Breast epithelium (tissue), 4 donors: ENCODE measurements around the gene YKT6. TPM values are rescaled to one million over a fixed set of nuclear protein-coding genes. Genes with fewer than 3 reads are reported as not detected.

Experiments used
- DNase-seq, 2 donors: peaks; one replicate each; pipeline ENCODE4 v3.0.0-alpha.2; 2019; ENCODE audit warnings: low spot score in 2 of 2
- H3K27ac ChIP-seq, 2 donors: fragments of 200-600 bp; sonication (generic) in 1 of 2; one replicate each; pipeline ENCODE4 v1.5.1; 2016 to 2019; ENCODE audit warnings: mild to moderate bottlenecking in 1 of 2
- H3K27me3 ChIP-seq, 2 donors: fragments of 200-600 bp; sonication (generic) in 1 of 2; one replicate each; pipeline versions ENCODE4 v1.5.1 to v1.6.0; 2017 to 2019; ENCODE audit warnings: control low read depth in 1 of 2, mild to moderate bottlenecking in 1 of 2
- H3K36me3 ChIP-seq: fragments of 200-600 bp; one replicate; pipeline ENCODE4 v1.5.1; 2019
- H3K4me1 ChIP-seq, 2 donors: fragments of 200-600 bp; sonication (generic); one replicate each; pipeline ENCODE4 v1.5.1; 2016 to 2019; ENCODE audit warnings: control low read depth in 1 of 2
- H3K4me3 ChIP-seq, 3 donors: fragments of 200-600 bp; sonication (generic); 1 replicate in 2 of 3; 2 replicates in 1 of 3; pipeline ENCODE4 v1.5.1; 2016 to 2019; ENCODE audit warnings: mild to moderate bottlenecking in 3 of 3, moderate library complexity in 2 of 3
- H3K9me3 ChIP-seq, 2 donors: fragments of 200-600 bp; sonication (generic) in 1 of 2; one replicate each; pipeline ENCODE4 v1.5.1; 2016 to 2019; ENCODE audit warnings: control low read depth in 1 of 2
- POLR2A ChIP-seq: fragments of 450-650 bp; IDR thresholded peaks from one replicate; pipeline ENCODE4 v1.6.1; 2016; ENCODE audit warnings: antibody characterized with exemption, mild to moderate bottlenecking, moderate library complexity
- POLR2AphosphoS5 ChIP-seq, 3 donors: sonication (generic); formaldehyde crosslinking; IDR thresholded peaks; one replicate each; pipeline ENCODE4 v1.6.1; 2017; ENCODE audit warnings: antibody characterized with exemption in 3 of 3
- intact Hi-C: fragments of 100-400 bp; cut with DNase I; formaldehyde crosslinking; loops from one replicate; pipeline ENCODE4 v1.15.1; 2023; ENCODE audit warnings: low total_unique reads
- total RNA-seq, 3 donors: library from RNA; depleted of rRNA; stranded (reverse); fragments of >200 nt; gene quantifications; one replicate each; pipeline ENCODE4 v1.1.0, GENCODE V29; 2016
- TF ChIP-seq, protein P1 (sequence below), 3 donors: fragments of 450-650 bp; IDR thresholded peaks; one replicate each; pipeline ENCODE4 v1.5.1; 2016 to 2017; ENCODE audit warnings: antibody characterized with exemption in 3 of 3, mild to moderate bottlenecking in 3 of 3, moderate library complexity in 3 of 3

The YKT6 gene
- total RNA-seq, 3 donors from 2014 or later, result 40.2 to 57.0 (median 49.4) TPM

DNA sequence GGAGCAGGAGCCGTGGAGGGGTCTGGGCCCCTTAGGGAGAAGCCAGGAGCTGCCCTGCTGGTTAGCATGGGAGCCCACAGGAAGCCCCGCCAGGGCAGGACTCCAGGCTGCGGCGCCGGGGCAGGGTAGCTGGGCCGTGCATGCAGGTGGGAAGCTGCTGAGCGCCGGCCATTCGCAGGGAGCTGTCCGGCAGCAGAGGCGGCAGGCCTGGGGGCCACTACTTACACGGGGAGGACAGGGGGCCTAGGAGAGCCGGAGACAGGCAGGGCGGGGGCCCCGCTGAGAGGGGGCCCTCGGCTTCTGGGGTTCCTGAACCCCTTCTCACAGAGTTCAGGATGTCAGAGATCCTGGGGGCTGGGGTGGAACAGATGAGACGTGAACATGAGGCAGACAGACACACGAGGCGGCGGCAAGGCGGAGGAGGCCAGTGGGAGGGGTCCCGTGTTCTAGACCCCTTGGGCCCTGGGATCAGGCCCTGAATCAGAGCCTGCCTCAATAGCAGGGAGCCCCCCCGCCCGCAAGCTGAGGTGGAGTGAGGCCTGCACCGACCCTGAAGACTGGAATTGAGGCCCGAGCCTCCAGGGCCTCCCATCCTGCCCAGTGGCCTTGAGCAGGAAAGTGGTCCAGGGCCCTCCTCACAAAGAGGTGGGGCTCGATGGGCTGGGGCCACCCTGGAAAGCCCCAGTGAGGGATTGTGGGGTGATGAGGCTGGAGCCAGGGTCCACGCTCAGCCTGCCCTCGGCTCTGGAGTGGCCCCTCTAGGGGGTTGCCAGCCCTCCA lies 28.0 kb downstream of the YKT6 start:
- TF ChIP-seq POLR2AphosphoS5 (IDR thresholded peaks at IDR 0.05) (no peak), POLR2A (no peak)
- TF ChIP-seq, protein P1, sequence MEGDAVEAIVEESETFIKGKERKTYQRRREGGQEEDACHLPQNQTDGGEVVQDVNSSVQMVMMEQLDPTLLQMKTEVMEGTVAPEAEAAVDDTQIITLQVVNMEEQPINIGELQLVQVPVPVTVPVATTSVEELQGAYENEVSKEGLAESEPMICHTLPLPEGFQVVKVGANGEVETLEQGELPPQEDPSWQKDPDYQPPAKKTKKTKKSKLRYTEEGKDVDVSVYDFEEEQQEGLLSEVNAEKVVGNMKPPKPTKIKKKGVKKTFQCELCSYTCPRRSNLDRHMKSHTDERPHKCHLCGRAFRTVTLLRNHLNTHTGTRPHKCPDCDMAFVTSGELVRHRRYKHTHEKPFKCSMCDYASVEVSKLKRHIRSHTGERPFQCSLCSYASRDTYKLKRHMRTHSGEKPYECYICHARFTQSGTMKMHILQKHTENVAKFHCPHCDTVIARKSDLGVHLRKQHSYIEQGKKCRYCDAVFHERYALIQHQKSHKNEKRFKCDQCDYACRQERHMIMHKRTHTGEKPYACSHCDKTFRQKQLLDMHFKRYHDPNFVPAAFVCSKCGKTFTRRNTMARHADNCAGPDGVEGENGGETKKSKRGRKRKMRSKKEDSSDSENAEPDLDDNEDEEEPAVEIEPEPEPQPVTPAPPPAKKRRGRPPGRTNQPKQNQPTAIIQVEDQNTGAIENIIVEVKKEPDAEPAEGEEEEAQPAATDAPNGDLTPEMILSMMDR (IDR thresholded peaks at IDR 0.05), result no peak
- Histone ChIP-seq H3K27me3 (peaks cover 0 to 9% of the 10 kb centered on the region in 2 donors), H3K4me3 (no peak overlapping the region), H3K27ac (no peak overlapping the region), H3K36me3 (no peaks in the 10 kb centered on the region), H3K4me1 (no peaks in the 10 kb centered on the region), H3K9me3 (no peaks in the 10 kb centered on the region)
- DNase-seq, result no peak
- intact Hi-C loops, result no loop called here

DNA sequence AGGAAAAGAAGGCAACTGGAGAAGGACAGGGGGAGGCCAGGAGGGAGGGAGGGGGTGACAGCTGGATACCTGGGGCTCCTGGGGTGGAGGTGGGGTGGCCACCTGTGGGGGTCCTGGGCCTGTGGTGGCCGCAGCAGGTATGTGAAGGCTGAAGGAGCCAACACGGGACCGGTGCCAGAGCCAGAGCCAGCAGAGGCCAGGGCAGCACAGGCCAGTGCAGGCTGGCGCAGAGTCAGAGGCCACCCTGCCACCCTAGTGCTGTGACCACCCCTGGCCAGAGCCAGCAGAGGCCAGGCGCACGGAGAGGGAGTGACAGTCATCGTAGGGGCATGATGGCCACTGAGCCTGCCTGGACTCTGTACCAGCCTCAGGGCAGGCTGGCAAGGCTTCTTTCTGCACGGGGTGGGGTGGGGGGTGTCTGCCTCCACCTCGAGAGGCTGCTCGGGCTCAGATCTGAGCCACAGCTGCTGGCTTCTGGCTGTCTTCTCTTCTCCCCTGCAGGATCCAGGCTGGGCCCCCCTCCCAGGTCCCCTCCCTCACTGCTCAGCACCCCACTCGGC lies 28.8 kb downstream of the YKT6 start:
- intact Hi-C loops, result no loop called here
- Histone ChIP-seq H3K9me3 (no peaks in the 10 kb centered on the region), H3K27me3 (peaks cover 0 to 9% of the 10 kb centered on the region in 2 donors), H3K36me3 (no peaks in the 10 kb centered on the region), H3K4me3 (no peak overlapping the region), H3K27ac (no peak overlapping the region), H3K4me1 (no peaks in the 10 kb centered on the region)
- no peak for TF ChIP-seq POLR2A
- DNase-seq, result no peak

DNA sequence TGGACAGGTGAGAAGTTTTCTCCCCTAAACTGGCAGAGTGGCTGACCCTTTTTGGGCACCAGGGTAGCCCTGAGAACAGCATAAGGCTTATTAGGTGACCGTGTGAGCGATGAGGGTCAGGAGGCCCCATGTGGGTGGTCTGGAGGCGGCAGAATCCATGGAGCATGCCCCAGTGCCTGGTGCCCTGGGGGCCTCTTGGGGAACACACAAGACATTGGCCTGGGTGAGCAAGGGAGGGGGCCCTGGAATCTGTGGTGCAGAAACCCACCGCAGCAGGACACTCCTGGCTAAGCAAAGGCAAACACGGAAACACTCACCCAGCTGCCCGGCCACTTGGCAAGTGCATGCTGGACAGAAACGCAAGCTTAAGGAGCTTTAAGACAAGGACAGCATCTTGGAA lies 29.5 kb downstream of the YKT6 start:
- intact Hi-C loops, result no loop called here
- TF ChIP-seq POLR2A (no peak), POLR2AphosphoS5 (IDR thresholded peaks at IDR 0.05) (no peak)
- TF ChIP-seq, protein P1 (IDR thresholded peaks at IDR 0.05), result no peak

DNA sequence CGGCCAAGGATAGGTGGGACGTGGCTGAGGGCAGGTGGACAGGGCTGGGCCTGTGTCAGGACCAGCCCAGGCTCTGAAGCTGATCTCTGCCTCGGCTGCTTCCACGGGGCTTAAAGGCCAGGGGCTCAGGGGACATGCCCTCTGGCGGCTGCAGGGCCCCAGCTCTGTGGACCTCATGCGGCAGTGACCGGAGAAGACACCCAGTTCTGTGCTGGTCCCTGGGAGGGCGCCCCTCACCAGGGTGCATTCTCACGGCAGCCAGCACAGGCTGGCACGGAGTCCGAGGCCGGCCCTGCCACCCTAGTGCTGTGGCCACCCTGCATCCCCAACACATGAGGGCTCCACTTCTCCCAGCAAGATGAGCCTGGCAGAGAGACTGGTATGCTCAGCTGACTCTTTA lies 30.3 kb downstream of the YKT6 start:
- DNase-seq, result no peak
- intact Hi-C loops, result no loop called here
- Histone ChIP-seq H3K36me3 (no peaks in the 10 kb centered on the region), H3K9me3 (no peaks in the 10 kb centered on the region), H3K27me3 (peaks cover 0 to 3% of the 10 kb centered on the region in 2 donors), H3K4me1 (no peaks in the 10 kb centered on the region), H3K4me3 (no peak overlapping the region), H3K27ac (no peak overlapping the region)
- TF ChIP-seq, protein P1 (IDR thresholded peaks at IDR 0.05), result no peak
- TF ChIP-seq POLR2AphosphoS5 (IDR thresholded peaks at IDR 0.05) (no peak), POLR2A (no peak)

More for the DNA sequence above, 29.5 kb downstream of the YKT6 start:
- no peak overlapping the region for H3K4me3 ChIP-seq
- no peak for DNase-seq
- H3K27me3 ChIP-seq, result peaks cover 0 to 9% of the 10 kb centered on the region in 2 donors
- H3K4me1 ChIP-seq, result no peaks in the 10 kb centered on the region
- H3K9me3 ChIP-seq, result no peaks in the 10 kb centered on the region
- no peak overlapping the region for H3K27ac ChIP-seq
- no peaks in the 10 kb centered on the region for H3K36me3 ChIP-seq

DNA sequence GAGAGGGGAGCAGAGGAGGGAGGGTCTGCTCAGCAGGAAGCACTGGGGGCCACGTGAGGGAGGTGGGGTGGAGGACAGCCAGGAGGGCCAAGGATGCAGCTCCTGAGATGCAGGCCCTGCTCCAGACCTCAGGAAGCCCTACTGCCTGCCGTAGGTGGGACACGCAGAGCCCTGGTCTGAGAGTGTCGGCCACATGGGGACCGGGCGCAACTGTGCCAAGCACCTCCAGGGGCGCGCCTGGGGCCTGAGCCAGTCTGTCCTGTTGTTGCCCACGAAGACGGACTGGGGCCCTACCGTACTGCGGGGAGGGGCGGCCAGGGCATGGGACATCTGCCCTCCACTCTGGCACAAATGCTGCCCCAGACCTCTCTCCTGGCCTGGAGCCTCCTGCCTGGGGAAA lies 31.6 kb downstream of the YKT6 start:
- Histone ChIP-seq H3K4me1 (no peaks in the 10 kb centered on the region), H3K27ac (no peak overlapping the region), H3K36me3 (no peaks in the 10 kb centered on the region), H3K4me3 (no peak overlapping the region), H3K9me3 (no peaks in the 10 kb centered on the region), H3K27me3 (no peaks in the 10 kb centered on the region)
- TF ChIP-seq POLR2AphosphoS5 (IDR thresholded peaks at IDR 0.05), result no peak
- TF ChIP-seq, protein P1 (IDR thresholded peaks at IDR 0.05), result no peak
- TF ChIP-seq POLR2A, result no peak
- DNase-seq, result no peak
- intact Hi-C loops, result no loop called here
